Ascending aorta (tissue), 2 donors: Measurements from ENCODE around the gene CRHR2. TPM values are rescaled to one million over a fixed set of nuclear protein-coding genes. Genes with fewer than 3 reads are reported as not detected.

Source experiments
- DNase-seq, 2 donors: peaks; one replicate each; pipeline ENCODE4 v3.0.0-alpha.2; 2019; ENCODE audit warnings: low spot score in 2 of 2
- H3K27ac ChIP-seq, 2 donors: fragments of 200-600 bp; sonication (generic); one replicate each; pipeline ENCODE4 v1.5.1; 2016 to 2017; ENCODE audit warnings: mild to moderate bottlenecking in 1 of 2
- H3K27me3 ChIP-seq: fragments of 200-600 bp; sonication (generic); one replicate; pipeline ENCODE4 v1.5.1; 2017
- H3K36me3 ChIP-seq, 2 donors: fragments of 200-600 bp; sonication (generic); one replicate each; pipeline ENCODE4 v1.5.1; 2016
- H3K4me1 ChIP-seq, 2 donors: fragments of 200-600 bp; sonication (generic); one replicate each; pipeline ENCODE4 v1.5.1; 2016 to 2017; ENCODE audit warnings: mild to moderate bottlenecking in 1 of 2
- H3K4me3 ChIP-seq, 2 donors: fragments of 200-600 bp; sonication (generic); one replicate each; pipeline ENCODE4 v1.5.1; 2016 to 2017; ENCODE audit warnings: mild to moderate bottlenecking in 1 of 2
- H3K9me3 ChIP-seq, 2 donors: fragments of 200-600 bp; sonication (generic); one replicate each; pipeline ENCODE4 v1.5.1; 2016
- CTCF ChIP-seq, 3 experiments: fragments of 200-600 bp in 2 of 3; fragments of 450-650 bp in 1 of 3; sonication (generic) in 2 of 3; IDR thresholded peaks; one replicate each; pipeline ENCODE4 v1.5.1; 2016 to 2019; ENCODE audit warnings: antibody characterized with exemption in 3 of 3, mild to moderate bottlenecking in 1 of 3, moderate library complexity in 1 of 3
- intact Hi-C: fragments of 100-400 bp; cut with DNase I; formaldehyde crosslinking; loops from one replicate; pipeline ENCODE4 v1.15.1; 2023
- total RNA-seq: library from RNA; depleted of rRNA; stranded (reverse); fragments of >200 nt; gene quantifications from one replicate; pipeline ENCODE4 v1.1.0, GENCODE V29; 2016

CRHR2 gene
- total RNA-seq, 1 donor from 2014 or later, result 3.1 TPM

GRCh38 chr7:30618961-30619360 lies 63.3 kb downstream of the CRHR2 start:
- Histone ChIP-seq H3K27ac (no peak overlapping the region), H3K36me3 (peaks cover 67 to 84% of the 10 kb centered on the region in 2 donors), H3K9me3 (no peaks in the 10 kb centered on the region), H3K27me3 (no peaks in the 10 kb centered on the region), H3K4me3 (no peak overlapping the region), H3K4me1 (no peaks in the 10 kb centered on the region)
- no peak for TF ChIP-seq CTCF (IDR thresholded peaks at IDR 0.05)
- no peak for DNase-seq
- intact Hi-C loops, result no loop called here

- DNase-seq, result no peak
- peaks cover 70 to 84% of the 10 kb centered on the region in 2 donors for H3K36me3 ChIP-seq
- H3K4me3 ChIP-seq, result no peak overlapping the region
- intact Hi-C loops, result no loop called here
- no peak for TF ChIP-seq CTCF (IDR thresholded peaks at IDR 0.05)
- H3K27me3 ChIP-seq, result no peaks in the 10 kb centered on the region
- no peaks in the 10 kb centered on the region for H3K4me1 ChIP-seq
- no peaks in the 10 kb centered on the region for H3K9me3 ChIP-seq
- H3K27ac ChIP-seq, result no peak overlapping the region
Observed at GRCh38 chr7:30618080-30618676, 64.1 kb downstream of the CRHR2 start.

- H3K27ac ChIP-seq, result no peak overlapping the region
- peaks cover 66 to 84% of the 10 kb centered on the region in 2 donors for H3K36me3 ChIP-seq
- no peak for DNase-seq
- intact Hi-C loops, result no loop called here
- no peaks in the 10 kb centered on the region for H3K4me1 ChIP-seq
- H3K27me3 ChIP-seq, result no peaks in the 10 kb centered on the region
- no peaks in the 10 kb centered on the region for H3K9me3 ChIP-seq
- no peak overlapping the region for H3K4me3 ChIP-seq
- no peak for TF ChIP-seq CTCF (IDR thresholded peaks at IDR 0.05)
Observed at GRCh38 chr7:30617359-30617758, 64.9 kb downstream of the CRHR2 start.

GRCh38 chr7:30616318-30616717 lies 65.9 kb downstream of the CRHR2 start:
- no peak for DNase-seq
- H3K36me3 ChIP-seq, result peaks cover 64 to 81% of the 10 kb centered on the region in 2 donors
- no peak overlapping the region for H3K27ac ChIP-seq
- H3K4me3 ChIP-seq, result no peak overlapping the region
- H3K27me3 ChIP-seq, result no peaks in the 10 kb centered on the region
- no peaks in the 10 kb centered on the region for H3K9me3 ChIP-seq
- H3K4me1 ChIP-seq, result no peaks in the 10 kb centered on the region
- intact Hi-C loops, result no loop called here
- no peak for TF ChIP-seq CTCF (IDR thresholded peaks at IDR 0.05)

GRCh38 chr7:30613366-30614325 lies 68.6 kb downstream of the CRHR2 start:
- no peak for TF ChIP-seq CTCF (IDR thresholded peaks at IDR 0.05)
- Histone ChIP-seq H3K9me3 (no peaks in the 10 kb centered on the region), H3K27ac (no peak overlapping the region), H3K4me3 (no peak overlapping the region), H3K4me1 (no peaks in the 10 kb centered on the region), H3K27me3 (no peaks in the 10 kb centered on the region), H3K36me3 (peaks cover 55 to 82% of the 10 kb centered on the region in 2 donors)
- DNase-seq, result no peak
- intact Hi-C loops, result no loop called here
